Caco-2 (cell line): ENCODE data around the gene RIPOR2. TPM values are rescaled to one million over a fixed set of nuclear protein-coding genes. Genes with fewer than 3 reads are reported as not detected.

Experiments used
- BruUV-seq: library from RNA; stranded (reverse); fragments of 400-500 nt; replicated peaks from 2 replicates; lab custom pipeline; 2021; lab: Mats Ljungman, UMichigan
- CTCF ChIA-PET: fragments of 300-600 bp; sonication (Branson Sonifier 250); formaldehyde crosslinking; loops from one replicate; lab custom pipeline; 2022; ENCODE audit warnings: antibody characterized with exemption; lab: Charles Lee
- POLR2A ChIA-PET: fragments of 300-600 bp; sonication (Branson Sonifier 250); formaldehyde crosslinking; loops from one replicate; lab custom pipeline; 2022; ENCODE audit warnings: antibody characterized with exemption; lab: Charles Lee
- DNase-seq, 2 experiments: peaks; one replicate each; pipeline versions ENCODE4 v3.0.0 to v3.0.0-alpha.2; 2020 to 2022
- H3K27me3 ChIP-seq: replicated peaks from 2 replicates; pipeline ENCODE4 v1.6.0; 2011; ENCODE audit warnings: low read length; ENCODE audit not compliant: control insufficient read depth, insufficient read depth
- H3K36me3 ChIP-seq: 2 replicates; pipeline ENCODE4 v1.5.1; 2011; ENCODE audit warnings: low read length; ENCODE audit not compliant: control insufficient read depth, insufficient read depth
- H3K4me1 ChIP-seq: fragments of 250-450 bp; sonication (Bioruptor Pico); 2 replicates; pipeline ENCODE4 v1.5.1; 2020; ENCODE audit warnings: mild to moderate bottlenecking
- H3K4me3 ChIP-seq: 2 replicates; pipeline ENCODE4 v1.5.1; 2011; ENCODE audit warnings: low read depth, mild to moderate bottlenecking, control low read depth, low read length
- H3K9me3 ChIP-seq: fragments of 250-450 bp; sonication (Bioruptor Pico); 2 replicates; pipeline ENCODE4 v1.5.1; 2020; ENCODE audit warnings: mild to moderate bottlenecking, moderate library complexity
- H3K27ac Mint-ChIP-seq: one replicate; pipeline ENCODE4 v1.8.0; 2022; ENCODE audit warnings: mixed read lengths; ENCODE audit not compliant: unreplicated experiment
- H3K27me3 Mint-ChIP-seq: one replicate; pipeline ENCODE4 v1.8.0; 2022; ENCODE audit warnings: mixed read lengths; ENCODE audit not compliant: insufficient read depth, unreplicated experiment
- H3K36me3 Mint-ChIP-seq: one replicate; pipeline ENCODE4 v1.8.0; 2022; ENCODE audit warnings: mild to moderate bottlenecking, mixed read lengths; ENCODE audit not compliant: insufficient read depth, unreplicated experiment
- H3K4me1 Mint-ChIP-seq: one replicate; pipeline ENCODE4 v1.8.0; 2022; ENCODE audit warnings: low read depth, mixed read lengths; ENCODE audit not compliant: unreplicated experiment
- H3K4me3 Mint-ChIP-seq: one replicate; pipeline ENCODE4 v1.8.0; 2022; ENCODE audit warnings: mild to moderate bottlenecking, moderate library complexity, mixed read lengths; ENCODE audit not compliant: unreplicated experiment
- H3K9me3 Mint-ChIP-seq: one replicate; pipeline ENCODE4 v1.8.0; 2022; ENCODE audit warnings: mixed read lengths; ENCODE audit not compliant: unreplicated experiment
- intact Hi-C: fragments of 100-400 bp; cut with micrococcal nuclease; formaldehyde crosslinking; loops from one replicate; pipeline ENCODE4 v1.10.0; 2022; ENCODE audit not compliant: unreplicated experiment
- total RNA-seq: library from RNA; stranded (reverse); gene quantifications from 2 replicates; pipeline ENCODE4 v1.2.3, GENCODE V29; 2022
- TF ChIP-seq, protein P1 (sequence below), 2 experiments: fragments of 200-600 bp in 1 of 2; IDR thresholded peaks; 1 replicate in 1 of 2; 2 replicates in 1 of 2; pipeline versions ENCODE4 v1.5.1 to v1.8.0; 2011 to 2022; ENCODE audit warnings: antibody characterized with exemption in 1 of 2, control low read depth in 1 of 2, inconsistent platforms in 1 of 2, low read depth in 1 of 2, low read length in 1 of 2, mild to moderate bottlenecking in 1 of 2, moderate library complexity in 1 of 2; ENCODE audit not compliant: insufficient read depth in 1 of 2, severe bottlenecking in 1 of 2, unreplicated experiment in 1 of 2

The RIPOR2 gene
- total RNA-seq, 1 experiment from 2014 or later: 0.64 TPM

DNA sequence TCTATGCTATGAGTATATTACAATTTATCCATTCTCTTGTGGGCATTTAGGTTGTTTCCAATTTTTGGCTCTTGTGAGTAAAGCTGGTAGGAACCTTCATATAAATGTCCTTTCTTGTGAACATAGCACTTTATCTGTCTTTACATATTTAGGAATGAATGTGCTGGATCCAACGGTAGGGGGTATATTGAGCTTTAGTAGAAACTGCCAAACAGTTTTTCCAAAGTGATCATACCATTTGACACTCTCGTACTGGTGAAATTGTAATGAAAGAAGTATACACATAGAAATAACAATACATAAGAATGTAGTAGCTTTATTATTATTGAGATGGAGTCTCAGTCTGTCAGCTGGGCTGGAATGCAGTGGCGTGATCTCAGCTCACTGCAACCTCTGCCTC lies 106.1 kb downstream of the RIPOR2 start:
- intact Hi-C loops: no loop called here
- Mint-ChIP-seq H3K9me3 (no peaks in the 10 kb centered on the region), H3K27ac (no peak overlapping the region), H3K36me3 (no peaks in the 10 kb centered on the region), H3K4me3 (no peak overlapping the region), H3K4me1 (no peaks in the 10 kb centered on the region), H3K27me3 (no peaks in the 10 kb centered on the region)
- DNase-seq: no peak
- no peak overlapping the region for H3K4me3 ChIP-seq
- no TSS peak for BruUV-seq
- ChIA-PET CTCF (no interaction called here), POLR2A (no interaction called here)
- no peaks in the 10 kb centered on the region for H3K9me3 ChIP-seq
- no peaks in the 10 kb centered on the region for H3K36me3 ChIP-seq
- peaks cover under 1% of the 10 kb centered on the region; the same call in 1 of the 2 replicates for H3K4me1 ChIP-seq
- no peaks in the 10 kb centered on the region for H3K27me3 ChIP-seq
- TF ChIP-seq, protein P1, sequence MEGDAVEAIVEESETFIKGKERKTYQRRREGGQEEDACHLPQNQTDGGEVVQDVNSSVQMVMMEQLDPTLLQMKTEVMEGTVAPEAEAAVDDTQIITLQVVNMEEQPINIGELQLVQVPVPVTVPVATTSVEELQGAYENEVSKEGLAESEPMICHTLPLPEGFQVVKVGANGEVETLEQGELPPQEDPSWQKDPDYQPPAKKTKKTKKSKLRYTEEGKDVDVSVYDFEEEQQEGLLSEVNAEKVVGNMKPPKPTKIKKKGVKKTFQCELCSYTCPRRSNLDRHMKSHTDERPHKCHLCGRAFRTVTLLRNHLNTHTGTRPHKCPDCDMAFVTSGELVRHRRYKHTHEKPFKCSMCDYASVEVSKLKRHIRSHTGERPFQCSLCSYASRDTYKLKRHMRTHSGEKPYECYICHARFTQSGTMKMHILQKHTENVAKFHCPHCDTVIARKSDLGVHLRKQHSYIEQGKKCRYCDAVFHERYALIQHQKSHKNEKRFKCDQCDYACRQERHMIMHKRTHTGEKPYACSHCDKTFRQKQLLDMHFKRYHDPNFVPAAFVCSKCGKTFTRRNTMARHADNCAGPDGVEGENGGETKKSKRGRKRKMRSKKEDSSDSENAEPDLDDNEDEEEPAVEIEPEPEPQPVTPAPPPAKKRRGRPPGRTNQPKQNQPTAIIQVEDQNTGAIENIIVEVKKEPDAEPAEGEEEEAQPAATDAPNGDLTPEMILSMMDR (IDR thresholded peaks at IDR 0.05; ENCODE audit: insufficient read depth in 1 of 2, low read depth in 1 of 2, low read length in 1 of 2, severe bottlenecking in 1 of 2, unreplicated experiment in 1 of 2): no peak

DNA sequence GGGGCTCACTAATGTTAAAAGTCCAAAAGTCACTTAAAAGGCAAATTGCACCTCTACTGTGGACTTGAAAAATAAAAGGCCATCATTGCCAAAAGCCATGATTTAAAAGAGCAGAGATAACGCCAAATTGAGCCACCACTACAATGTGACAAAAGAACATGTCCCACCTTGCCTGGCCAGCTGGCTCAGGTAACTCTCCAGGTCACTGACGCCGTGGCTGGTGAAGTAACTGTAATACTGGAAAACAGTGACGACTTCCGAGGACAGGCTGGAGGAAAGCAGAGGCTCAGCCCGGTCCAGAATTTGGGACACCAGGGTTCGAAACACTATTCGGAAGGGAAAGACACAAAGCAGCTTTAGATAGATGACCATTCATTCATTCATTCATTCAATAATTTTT lies 107.8 kb downstream of the RIPOR2 start:
- no peak for DNase-seq
- H3K4me3 ChIP-seq: no peak overlapping the region
- Mint-ChIP-seq H3K36me3 (no peaks in the 10 kb centered on the region), H3K27ac (no peak overlapping the region), H3K4me1 (peaks cover 6% of the 10 kb centered on the region), H3K27me3 (no peaks in the 10 kb centered on the region), H3K4me3 (no peak overlapping the region), H3K9me3 (no peaks in the 10 kb centered on the region)
- H3K4me1 ChIP-seq: peaks cover 8% of the 10 kb centered on the region; the same call in 1 of the 2 replicates
- no TSS peak for BruUV-seq
- POLR2A ChIA-PET: no interaction called here
- H3K36me3 ChIP-seq: no peaks in the 10 kb centered on the region
- intact Hi-C loops: no loop called here
- no peaks in the 10 kb centered on the region for H3K27me3 ChIP-seq
- H3K9me3 ChIP-seq: no peaks in the 10 kb centered on the region
- CTCF ChIA-PET: interaction anchor here (0.5 kb wide), 1 partner anchor 83 kb away, joined by 3 read pairs; no protein-coding TSS in a partner anchor
- TF ChIP-seq, protein P1 (IDR thresholded peaks at IDR 0.05; ENCODE audit: insufficient read depth in 1 of 2, low read depth in 1 of 2, low read length in 1 of 2, severe bottlenecking in 1 of 2, unreplicated experiment in 1 of 2): no peak

DNA sequence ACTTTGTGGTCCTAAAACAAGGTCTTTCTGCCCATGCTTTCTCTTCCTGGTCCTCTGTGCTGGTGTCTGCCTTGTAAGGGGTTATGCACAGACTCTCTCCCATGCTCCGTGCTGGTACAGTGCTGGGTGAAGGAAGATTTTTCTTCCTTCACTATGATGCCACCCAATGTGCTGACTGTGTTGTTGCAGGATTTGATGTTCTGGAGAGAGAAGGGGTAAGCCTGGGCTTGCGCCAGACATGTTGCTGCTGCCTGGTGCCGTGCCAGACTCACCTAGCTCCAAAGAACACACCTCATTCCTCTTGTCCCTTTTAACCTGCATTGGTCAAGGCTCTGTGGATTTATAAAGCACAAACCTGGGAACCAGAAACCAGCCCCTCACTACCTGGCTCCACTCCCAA lies 108.6 kb downstream of the RIPOR2 start:
- Histone ChIP-seq H3K27me3 (no peaks in the 10 kb centered on the region), H3K36me3 (no peaks in the 10 kb centered on the region), H3K4me1 (peaks cover 8% of the 10 kb centered on the region; the same call in 1 of the 2 replicates), H3K4me3 (no peak overlapping the region), H3K9me3 (no peaks in the 10 kb centered on the region)
- no peak for DNase-seq
- no TSS peak for BruUV-seq
- Mint-ChIP-seq H3K27me3 (no peaks in the 10 kb centered on the region), H3K9me3 (no peaks in the 10 kb centered on the region), H3K4me3 (no peak overlapping the region), H3K27ac (no peak overlapping the region), H3K4me1 (peaks cover 6% of the 10 kb centered on the region), H3K36me3 (no peaks in the 10 kb centered on the region)
- POLR2A ChIA-PET: no interaction called here
- intact Hi-C loops: no loop called here
- CTCF ChIA-PET: no interaction called here
- TF ChIP-seq, protein P1 (IDR thresholded peaks at IDR 0.05; ENCODE audit: insufficient read depth in 1 of 2, low read depth in 1 of 2, low read length in 1 of 2, severe bottlenecking in 1 of 2, unreplicated experiment in 1 of 2): no peak
